GM21528 (cell line): ENCODE measurements around the gene PFDN1.

Experiments
- ATAC-seq: cut with Tn5 transposase; IDR thresholded peaks from one replicate; pipeline ENCODE4 v1.9.1; 2021; ENCODE audit warnings: mild to moderate bottlenecking, moderate library complexity; ENCODE audit not compliant: unreplicated experiment, low FRiP score

PFDN1 gene

DNA sequence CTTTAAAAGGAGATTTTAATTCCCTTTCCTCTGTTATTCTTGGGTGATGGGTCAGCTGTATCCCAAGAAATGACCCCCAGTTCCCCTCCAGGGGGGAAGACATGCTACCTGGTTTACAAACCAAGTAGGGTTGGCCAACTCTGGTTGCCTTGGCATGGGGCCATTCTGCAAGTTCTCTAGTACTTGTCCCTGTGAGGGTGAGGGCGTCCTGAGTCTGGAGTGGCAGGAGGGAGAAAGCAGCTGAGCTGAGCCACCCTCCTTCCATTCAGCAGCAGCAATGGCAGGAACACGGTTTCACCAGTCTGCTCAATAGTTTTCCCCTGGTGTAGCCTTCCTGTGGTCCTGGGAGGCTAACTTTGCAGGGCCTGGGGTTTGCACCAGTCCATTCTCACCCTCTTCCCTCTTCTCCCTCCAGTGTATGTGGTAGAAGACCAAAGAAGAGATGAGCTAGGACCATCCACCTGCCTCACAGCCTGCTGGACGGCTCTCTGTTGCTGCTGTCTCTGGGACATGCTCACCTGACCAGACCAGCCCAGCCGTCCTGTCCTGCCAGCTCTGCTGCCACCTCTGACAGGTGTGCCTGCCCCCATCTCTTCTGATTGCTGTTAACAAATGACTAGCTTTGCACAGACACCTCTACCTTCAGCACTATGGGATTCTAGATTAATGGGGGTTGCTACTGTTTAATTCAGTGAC is 59.9 kb downstream of the PFDN1 start:
- no peak for ATAC-seq

DNA sequence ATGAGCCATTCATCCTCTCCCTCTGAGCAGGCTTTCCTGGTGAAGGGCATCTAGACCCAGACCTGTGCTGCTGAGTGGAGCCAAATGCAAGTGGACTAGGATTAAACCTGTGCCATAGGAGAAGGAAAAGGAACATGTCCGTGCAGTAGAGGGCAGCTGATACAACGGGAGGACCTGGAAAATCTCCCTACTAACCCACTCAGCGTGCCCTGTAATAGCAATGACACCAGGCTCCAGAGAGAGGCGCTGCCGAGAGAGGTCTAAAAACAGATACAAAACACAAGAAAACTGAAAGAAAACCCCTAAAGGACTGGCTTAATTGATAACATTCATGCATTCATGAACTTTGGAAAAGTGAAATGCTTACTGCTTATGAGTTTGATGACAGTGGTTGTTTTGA is 60.8 kb downstream of the PFDN1 start:
- ATAC-seq = no peak

DNA sequence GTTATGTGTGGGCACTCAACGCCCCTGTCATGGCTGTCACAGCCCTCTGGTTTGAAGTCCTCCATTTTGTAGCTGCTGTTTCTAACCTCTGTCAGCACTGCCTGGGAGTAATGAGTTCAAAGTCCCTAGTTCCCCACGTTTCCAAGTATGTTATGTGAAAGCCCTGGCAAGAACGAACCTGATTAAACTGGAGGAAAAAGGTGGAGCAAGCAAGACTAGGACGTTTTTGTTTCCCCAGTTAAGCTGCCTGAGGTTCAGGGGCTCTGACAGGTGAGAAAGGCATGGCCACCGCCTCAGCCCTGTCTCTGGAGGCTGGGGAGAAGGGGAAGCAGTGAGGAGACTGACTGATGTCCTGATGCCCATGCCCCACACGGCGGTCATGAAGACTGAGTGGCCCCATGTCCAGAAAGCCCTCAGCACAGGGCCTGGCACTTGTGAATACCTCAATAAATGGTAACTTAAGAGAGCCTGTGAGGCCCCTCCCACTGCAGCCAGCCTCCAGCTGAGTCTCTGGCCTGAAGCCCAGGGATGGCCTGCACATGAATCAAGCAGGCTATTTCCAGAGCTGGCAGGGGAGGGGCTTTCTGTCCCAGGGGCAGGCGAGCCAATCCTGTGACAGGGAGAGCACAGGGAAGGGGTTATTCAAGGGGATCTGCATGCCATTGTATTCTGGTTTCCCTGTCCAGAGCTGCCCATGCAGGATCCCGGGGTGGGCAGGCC is 61.8 kb downstream of the PFDN1 start:
- ATAC-seq = no peak

DNA sequence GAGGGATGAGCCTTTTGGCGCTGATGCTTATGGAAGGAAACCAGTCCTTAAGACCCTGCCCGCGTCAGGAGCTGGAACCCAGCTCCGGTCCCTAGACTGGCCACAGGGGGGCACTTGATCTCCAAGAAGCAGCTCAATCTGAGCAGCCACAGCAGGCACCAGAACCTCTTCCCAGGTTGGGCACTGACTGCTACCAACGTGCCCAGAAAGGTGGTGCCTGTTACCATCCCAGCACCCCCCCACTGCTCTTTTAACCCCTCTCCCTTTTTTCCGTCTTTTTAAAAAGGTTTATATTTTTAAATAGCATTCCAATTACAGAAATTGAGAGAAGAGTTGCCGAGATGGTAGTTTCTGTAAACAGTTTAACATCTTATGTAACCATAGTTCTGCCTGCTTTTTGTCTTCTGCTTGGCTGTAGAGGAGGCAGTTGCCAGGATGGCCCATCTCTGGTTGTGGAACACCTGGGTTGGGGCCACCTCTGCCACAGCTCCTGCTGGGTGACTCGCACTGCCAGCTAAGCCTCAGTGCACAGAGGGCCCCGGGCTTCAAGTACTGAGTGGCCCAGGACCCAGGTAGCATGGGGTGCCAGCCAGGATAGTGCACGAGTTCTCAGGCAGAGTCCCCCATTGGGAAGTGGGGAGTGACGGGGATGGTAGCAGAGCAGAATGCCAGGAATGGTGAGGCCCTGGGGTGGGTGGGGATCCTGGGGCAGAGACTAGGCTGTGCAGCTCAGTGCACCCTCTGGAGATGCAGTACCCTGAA is 62.8 kb downstream of the PFDN1 start:
- ATAC-seq = no peak

DNA sequence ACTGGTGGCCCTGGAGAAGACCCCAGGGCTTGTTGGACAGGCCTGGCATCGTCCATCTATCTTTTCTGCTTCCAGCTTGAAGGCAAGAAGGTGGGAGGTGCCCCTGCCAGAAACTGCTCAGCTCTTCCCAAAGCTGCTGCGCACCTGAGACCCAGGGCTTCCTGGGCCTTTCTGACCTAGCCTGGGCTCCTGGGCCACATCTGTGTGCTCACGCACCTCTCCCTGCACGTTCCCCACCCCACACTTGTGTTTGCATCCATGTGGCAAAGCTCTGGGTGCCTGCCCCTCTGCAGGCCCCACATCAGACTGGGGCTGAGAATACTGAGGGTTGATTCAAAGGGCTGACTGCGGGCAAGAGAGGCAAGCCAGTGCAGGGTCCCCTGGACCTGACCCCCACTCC is 63.4 kb downstream of the PFDN1 start:
- ATAC-seq = no peak

DNA sequence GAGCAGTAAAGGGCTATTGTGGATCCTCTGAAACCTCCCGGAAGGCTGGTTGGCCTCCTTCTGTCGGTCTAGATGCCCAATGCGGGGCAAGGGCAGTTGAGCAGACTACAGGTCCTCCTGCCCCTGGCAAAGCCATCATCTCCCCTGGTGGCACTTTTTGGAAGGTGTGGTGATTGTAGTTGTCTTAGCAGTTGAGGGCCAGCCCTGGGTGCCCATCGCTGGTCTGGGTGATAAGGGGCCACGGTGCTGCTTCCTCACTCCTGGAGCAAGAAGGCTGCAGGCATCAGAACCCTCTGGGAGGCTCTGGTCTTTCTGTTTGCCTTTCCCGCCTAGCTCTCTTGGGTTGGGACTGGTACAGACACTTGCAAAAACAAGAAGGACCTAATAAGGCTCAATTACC is 64.1 kb downstream of the PFDN1 start:
- no peak for ATAC-seq

DNA sequence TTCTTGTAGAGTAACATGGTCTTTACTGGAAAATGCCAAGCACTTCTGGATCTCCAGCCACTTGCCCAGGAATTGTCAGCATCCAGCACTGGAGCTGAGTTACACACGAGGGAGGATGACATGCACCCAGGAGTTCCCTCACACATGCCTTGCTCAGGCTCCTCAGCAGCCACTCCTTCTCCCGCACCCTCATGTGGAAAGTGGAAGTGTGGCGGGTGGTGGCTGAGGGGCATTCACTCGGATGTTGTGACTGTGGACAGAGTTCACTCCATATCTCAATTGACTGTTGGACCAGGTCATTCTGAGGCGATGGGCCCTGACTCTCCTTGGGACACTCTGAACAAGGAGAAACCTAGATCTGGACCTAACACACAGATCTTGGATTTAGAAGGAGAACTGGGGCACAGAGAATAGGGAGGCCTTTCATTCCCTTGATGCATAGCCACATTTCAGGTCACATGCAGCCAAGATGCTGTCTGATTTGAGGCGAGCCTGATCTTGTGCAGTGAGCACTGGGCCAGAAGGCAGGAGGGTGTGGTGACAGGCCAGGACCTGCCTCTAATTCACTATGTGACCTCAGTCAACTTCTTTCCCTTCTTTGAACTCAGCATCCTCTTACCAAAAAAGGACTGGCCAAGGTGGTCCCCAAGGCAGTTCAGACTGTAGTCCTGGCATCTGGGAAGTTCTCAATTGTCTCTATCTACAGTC is 65.9 kb downstream of the PFDN1 start:
- no peak for ATAC-seq

DNA sequence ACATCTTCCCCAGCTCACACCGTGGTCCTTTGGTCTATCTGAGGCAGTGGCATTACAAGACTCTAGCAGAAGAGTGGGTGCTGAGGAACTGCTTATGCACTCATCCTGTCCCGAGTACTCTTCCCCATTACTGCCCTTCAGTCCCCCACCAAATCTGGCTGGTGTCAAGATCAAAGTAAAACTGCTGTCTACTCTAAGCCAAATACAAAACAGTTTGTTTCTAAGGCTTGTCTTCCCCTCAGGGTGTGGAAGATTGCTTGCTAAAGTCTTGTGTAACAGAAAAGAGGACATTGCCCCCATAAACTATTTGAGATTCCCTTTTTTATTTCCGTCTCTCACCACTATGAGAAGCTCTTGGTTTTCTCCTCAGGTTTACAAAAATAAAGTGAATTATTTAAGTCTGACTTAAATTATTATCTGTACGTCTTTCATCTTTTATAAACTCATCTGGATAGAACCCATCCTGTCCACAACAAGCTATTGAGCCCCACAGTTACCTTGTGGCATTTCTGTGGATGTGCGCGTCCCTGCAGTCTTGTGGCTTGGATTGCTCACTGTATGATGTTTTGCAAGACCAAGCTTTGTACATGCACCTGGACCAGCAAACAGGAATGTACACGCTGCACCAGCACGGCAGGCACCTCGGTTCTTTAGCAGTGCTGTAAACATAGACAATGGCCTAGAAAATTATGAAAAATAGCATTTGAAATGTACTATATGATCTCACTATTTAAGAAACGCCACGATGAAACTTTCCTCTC is 66.9 kb downstream of the PFDN1 start:
- no peak for ATAC-seq

DNA sequence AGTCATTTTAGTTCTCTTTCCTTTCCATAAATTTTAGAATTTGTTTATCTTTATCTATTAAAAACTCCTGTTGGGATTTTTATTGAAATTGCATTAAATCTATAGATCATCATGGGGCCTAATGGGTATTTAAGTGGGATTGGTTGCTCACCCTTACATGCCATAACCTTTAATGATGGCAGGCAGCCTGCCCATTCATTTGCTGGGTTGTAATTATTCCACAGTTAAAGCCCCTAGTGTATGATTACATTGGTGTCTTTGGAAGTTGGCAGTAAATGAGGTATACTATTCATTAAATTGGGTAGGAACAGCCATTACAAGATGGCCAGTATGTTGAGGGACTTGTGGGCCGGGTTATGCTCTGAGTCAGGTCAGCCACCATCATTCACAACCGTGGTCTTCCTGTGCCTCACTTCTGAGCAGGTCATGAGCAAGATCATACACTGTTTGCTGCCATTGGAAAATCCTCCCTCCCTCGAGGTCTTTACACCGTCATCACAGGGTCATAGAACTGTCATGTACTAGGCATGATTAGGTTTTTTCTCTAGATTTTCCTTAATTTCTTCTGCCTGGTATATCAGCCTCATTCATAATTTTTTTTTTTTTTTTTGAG is 68.4 kb downstream of the PFDN1 start:
- ATAC-seq = no peak

DNA sequence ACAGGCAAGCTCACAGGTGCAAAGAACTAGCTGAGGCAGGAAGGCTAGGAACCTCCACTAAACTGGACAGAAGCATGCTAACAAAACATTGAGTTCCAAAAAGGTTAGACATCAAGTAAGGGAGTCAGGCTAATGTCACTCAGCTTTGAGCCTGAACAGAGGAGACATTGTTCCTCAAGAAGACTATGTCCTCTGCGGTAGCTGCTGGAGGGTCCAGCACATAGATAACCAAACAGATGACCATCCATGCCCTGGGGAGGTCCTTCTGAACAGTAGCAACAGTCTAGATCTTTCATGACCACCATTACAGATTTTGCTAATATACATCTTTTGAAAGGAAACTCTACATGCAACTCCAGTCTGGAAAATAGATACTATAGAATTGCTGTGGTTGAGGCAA is 70.2 kb downstream of the PFDN1 start:
- no peak for ATAC-seq

DNA sequence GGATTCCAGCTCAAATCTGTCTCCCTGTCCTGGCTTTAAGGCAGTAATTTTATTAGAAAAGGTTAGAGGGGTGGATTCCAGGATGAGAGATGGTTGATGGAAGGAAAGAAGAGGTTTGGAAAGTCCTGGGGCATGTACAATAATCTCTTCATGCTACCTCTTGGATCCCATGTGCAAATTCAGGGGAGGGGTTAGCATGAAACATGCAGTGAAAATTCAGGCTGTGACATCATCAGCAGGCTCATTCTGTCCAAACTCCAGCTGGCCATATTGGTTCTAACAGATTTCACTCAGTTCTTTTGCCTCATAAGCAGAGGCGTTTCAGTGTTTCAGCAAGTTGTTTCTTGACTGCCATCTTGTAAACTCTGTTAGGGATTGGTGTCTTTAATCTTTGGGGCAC is 72.5 kb downstream of the PFDN1 start:
- no peak for ATAC-seq

DNA sequence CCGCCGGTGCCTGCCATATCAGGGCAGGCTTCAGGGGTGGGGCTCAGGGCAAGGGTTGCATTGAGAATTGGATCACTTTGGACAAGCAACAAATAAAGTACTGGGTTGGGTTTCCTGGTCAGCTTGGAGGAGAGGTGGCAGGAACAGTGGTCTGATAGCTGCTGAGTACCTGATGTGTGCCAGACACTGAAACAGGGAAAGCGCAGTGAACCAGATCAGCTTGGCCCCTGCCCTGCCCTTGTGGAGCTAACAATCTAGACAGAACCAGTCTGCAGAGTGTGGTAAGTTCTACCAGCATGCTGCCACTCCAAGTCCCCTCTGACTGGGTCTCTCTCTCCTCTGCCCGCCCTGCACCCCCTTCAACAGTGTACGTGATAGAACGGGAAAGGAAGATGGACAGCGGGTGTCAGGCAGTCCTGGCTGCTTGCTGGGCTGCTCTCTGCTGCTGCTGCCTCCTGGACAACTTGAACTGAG is 74.5 kb downstream of the PFDN1 start:
- ATAC-seq = no peak

DNA sequence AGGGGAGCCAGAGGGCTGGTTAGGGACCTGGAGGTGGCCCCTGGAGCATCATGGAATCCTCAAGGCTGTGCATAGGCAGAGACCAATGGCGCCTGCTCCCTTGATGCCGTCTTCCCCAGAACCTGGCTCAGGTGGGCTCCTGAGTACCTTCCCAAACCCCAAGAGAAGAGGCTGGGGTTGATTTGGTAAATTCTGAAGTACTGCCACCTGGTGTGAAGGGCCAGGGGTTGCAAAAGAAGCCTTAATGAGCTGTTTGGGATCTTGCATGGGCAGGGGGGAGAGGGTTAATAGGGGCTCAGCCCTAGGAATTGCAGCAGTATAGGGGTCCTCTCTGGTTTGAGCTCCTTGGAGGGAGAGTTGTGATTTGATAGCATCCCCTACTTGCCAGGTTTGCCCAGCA is 75.9 kb downstream of the PFDN1 start:
- ATAC-seq = no peak

DNA sequence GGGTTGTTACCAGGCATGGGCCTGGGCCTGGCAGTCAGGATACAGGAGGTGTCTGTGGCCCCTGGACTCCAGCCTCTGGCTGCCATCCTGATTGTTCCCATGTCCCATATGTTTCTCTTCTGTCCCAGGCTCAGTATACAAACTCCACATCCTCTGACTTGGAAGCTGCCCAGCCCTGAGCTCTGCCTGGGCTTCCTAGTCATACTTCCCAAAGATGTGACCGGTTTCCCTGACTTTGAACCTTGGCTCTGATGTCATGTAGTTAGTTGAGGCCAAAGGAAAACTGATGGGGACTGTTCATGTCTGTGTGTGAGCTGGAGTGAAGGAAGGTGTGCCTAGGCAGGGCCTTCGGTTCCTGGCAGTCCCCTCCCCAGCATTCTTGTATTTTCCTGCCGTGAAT is 77.5 kb downstream of the PFDN1 start:
- ATAC-seq = no peak

DNA sequence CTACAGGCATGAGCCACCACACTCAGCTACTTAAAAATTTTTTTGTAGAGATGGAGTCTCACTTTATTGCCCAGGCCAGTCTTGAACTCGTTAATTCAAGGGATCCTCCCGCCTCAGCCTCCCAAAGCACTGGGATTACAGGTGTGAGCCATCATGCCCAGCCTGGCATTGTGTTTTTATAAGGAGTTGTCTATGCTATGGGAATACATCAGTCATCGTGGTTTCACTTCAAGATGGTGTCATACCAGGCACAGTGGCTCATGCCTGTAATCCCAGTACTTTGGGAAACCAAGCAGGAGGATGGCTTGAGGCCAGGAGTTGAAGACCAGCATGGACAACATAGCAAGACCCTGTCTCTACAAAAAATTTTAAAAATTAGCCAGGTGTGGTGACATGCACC is 78.2 kb downstream of the PFDN1 start:
- ATAC-seq = no peak

DNA sequence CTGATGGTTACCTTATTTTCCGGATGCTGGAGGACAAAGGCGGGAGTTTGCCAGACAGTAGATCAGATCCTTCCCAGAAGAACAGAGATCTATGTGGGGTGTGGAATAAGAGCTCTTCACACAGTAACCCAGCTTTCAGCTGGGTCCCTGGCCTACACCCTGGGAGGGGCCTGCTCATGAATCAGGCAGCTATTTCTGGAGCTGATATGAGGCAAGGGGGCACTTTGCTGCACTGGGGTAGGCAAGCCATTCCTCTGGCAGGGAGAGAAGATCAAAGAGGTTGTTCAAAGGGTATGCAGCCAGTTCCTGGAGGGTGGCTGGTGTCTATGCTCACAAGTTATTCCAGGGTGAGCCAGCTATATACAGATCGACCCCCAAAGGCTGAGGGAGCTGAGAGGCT is 79.3 kb downstream of the PFDN1 start:
- no peak for ATAC-seq

DNA sequence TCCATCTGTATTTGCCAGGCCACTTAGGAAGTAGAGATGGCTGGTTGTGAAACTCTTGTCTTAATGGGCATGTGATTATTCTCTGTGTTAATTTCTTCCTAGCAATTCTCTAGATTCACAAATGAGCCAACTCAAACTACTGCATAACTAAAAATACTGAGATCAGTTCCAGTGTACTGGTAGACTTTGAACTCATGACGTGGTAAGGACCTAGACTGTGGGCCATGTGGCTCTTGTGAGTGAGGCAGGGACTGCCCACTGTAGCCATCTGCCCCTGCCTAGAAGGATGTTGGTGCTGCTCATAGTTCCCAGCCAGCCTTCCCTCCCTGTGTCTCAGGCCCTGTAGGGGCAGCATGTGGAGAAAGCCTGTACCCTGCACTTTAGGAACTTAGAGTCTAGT is 80.5 kb downstream of the PFDN1 start:
- no peak for ATAC-seq

DNA sequence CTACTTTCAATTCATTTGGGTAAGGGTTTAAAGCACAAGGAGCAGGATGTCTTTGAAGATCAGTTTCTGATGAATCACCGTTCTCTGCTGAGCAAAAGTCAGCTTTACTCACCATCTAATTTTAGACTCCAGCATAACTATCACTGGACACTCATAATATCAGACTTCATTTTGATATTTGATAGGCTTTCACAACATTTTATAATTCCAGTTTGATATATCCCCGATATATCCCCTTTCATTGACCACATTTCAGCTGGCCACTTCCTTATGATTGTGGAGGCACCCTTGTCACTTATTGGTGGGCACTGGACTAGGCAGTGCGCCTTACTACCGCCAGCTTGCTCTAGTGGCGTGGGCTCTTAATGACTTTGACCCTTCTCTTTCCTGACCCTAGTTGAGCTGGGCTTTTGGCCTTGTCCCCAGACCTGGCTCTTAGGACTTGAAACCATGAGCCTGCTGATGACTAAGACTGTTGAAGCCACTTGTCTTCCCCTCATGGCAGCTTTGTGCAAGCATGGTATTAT is 81.1 kb downstream of the PFDN1 start:
- ATAC-seq = no peak

DNA sequence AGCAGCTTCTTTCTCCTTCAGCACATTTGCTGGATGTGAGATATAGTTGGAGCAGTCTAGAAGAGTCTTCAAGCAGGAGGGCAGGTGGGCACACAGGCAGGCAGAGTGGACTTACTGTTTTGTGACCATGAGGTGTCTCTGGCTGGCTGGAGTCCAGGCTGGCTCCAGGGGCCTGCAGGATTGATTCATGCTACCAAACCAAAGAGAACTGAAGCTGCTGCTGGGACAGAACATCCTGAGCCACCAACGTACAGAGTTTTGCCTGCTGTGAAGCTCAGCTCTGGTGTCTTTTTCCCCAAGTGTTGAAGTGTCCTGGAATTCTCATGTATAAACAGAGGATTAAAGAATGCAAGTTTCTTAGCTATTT is 82.2 kb downstream of the PFDN1 start:
- peak; percentile 2 for ATAC-seq
